HG02623 (cell line): ENCODE measurements around the gene FAM50B.

ENCODE experiments used
- ATAC-seq: cut with Tn5 transposase; IDR thresholded peaks from one replicate; pipeline ENCODE4 v1.9.1; 2021; ENCODE audit warnings: moderate library complexity; ENCODE audit not compliant: unreplicated experiment

FAM50B gene

GRCh38 chr6:3819161-3820110 lies 29.7 kb upstream of the FAM50B start:
- ATAC-seq = no peak

- ATAC-seq = no peak
Measured at GRCh38 chr6:3820563-3820962, 28.6 kb upstream of the FAM50B start.

- ATAC-seq = no peak
Measured at GRCh38 chr6:3822747-3823445, 26.3 kb upstream of the FAM50B start.

GRCh38 chr6:3823671-3824070 lies 25.5 kb upstream of the FAM50B start:
- no peak for ATAC-seq

GRCh38 chr6:3825331-3825831 lies 23.8 kb upstream of the FAM50B start:
- no peak for ATAC-seq

GRCh38 chr6:3825851-3826581 lies 23.2 kb upstream of the FAM50B start:
- no peak for ATAC-seq

- ATAC-seq = no peak
Measured at GRCh38 chr6:3829285-3829684, 19.9 kb upstream of the FAM50B start.

- no peak for ATAC-seq
Measured at GRCh38 chr6:3830806-3831205, 18.4 kb upstream of the FAM50B start.

- ATAC-seq = no peak
Measured at GRCh38 chr6:3831761-3832530, 17.2 kb upstream of the FAM50B start.

- ATAC-seq = no peak
Measured at GRCh38 chr6:3835055-3835731, 14.0 kb upstream of the FAM50B start.

- ATAC-seq = no peak
Measured at GRCh38 chr6:3835785-3836184, 13.4 kb upstream of the FAM50B start.

- no peak for ATAC-seq
Measured at GRCh38 chr6:3836566-3836965, 12.6 kb upstream of the FAM50B start.

- no peak for ATAC-seq
Measured at GRCh38 chr6:3837781-3838180, 11.4 kb upstream of the FAM50B start.

- no peak for ATAC-seq
Measured at GRCh38 chr6:3838992-3839867, 9.9 kb upstream of the FAM50B start.

GRCh38 chr6:3841066-3841454 lies 8.1 kb upstream of the FAM50B start:
- ATAC-seq = no peak

- no peak for ATAC-seq
Measured at GRCh38 chr6:3841711-3842565, 7.2 kb upstream of the FAM50B start.

GRCh38 chr6:3843379-3844096 lies 5.6 kb upstream of the FAM50B start:
- no peak for ATAC-seq

- ATAC-seq = no peak
Measured at GRCh38 chr6:3844097-3844463, 5.1 kb upstream of the FAM50B start.
